PC-9 (cell line): ENCODE results near the gene BTN2A1.

ENCODE experiments used
- EZH2 ChIP-seq: fragments of 200-600 bp; sonication (generic); IDR thresholded peaks from 2 replicates; pipeline ENCODE4 v1.8.0; 2017; ENCODE audit warnings: antibody characterized with exemption, low read depth
- TF ChIP-seq, protein P1 (sequence below): fragments of 200-600 bp; sonication (generic); conservative IDR thresholded peaks from 2 replicates; pipeline ENCODE4 v1.6.1; 2017; ENCODE audit warnings: mixed run types, antibody characterized with exemption, mild to moderate bottlenecking, moderate library complexity

DNA sequence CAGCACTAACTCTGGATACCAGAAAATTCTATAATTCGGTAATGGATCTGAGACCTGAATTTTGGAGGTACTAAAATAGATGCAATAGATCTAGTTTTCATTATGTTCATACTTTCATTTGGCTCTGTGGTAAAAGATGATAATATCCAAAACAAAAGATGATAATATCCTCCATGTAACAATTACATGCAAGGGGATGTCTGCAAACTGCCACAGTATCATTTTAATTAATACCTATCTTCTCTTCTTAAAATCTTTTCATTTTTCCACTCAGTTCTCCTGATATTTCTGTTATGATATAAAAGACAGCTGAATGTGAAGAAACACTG, 15.6 kb downstream of the BTN2A1 start:
- TF ChIP-seq, protein P1, sequence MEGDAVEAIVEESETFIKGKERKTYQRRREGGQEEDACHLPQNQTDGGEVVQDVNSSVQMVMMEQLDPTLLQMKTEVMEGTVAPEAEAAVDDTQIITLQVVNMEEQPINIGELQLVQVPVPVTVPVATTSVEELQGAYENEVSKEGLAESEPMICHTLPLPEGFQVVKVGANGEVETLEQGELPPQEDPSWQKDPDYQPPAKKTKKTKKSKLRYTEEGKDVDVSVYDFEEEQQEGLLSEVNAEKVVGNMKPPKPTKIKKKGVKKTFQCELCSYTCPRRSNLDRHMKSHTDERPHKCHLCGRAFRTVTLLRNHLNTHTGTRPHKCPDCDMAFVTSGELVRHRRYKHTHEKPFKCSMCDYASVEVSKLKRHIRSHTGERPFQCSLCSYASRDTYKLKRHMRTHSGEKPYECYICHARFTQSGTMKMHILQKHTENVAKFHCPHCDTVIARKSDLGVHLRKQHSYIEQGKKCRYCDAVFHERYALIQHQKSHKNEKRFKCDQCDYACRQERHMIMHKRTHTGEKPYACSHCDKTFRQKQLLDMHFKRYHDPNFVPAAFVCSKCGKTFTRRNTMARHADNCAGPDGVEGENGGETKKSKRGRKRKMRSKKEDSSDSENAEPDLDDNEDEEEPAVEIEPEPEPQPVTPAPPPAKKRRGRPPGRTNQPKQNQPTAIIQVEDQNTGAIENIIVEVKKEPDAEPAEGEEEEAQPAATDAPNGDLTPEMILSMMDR, result no peak
- no peak for TF ChIP-seq EZH2
